ENCODE data around the gene MFAP1. TPM values are rescaled to one million over a fixed set of nuclear protein-coding genes. Genes with fewer than 3 reads are reported as not detected.

Gene MFAP1
- total RNA-seq, 1 donor from 2014 or later = 37.4 TPM

GRCh38 chr15:43775411-43775965 is 49.0 kb downstream of the MFAP1 start:
- no peak for DNase-seq (ENCODE audit: extremely low spot score, unreplicated experiment)
- peak overlapping the region; percentile 87 for H3K27ac Mint-ChIP-seq
- TF ChIP-seq, protein P1, sequence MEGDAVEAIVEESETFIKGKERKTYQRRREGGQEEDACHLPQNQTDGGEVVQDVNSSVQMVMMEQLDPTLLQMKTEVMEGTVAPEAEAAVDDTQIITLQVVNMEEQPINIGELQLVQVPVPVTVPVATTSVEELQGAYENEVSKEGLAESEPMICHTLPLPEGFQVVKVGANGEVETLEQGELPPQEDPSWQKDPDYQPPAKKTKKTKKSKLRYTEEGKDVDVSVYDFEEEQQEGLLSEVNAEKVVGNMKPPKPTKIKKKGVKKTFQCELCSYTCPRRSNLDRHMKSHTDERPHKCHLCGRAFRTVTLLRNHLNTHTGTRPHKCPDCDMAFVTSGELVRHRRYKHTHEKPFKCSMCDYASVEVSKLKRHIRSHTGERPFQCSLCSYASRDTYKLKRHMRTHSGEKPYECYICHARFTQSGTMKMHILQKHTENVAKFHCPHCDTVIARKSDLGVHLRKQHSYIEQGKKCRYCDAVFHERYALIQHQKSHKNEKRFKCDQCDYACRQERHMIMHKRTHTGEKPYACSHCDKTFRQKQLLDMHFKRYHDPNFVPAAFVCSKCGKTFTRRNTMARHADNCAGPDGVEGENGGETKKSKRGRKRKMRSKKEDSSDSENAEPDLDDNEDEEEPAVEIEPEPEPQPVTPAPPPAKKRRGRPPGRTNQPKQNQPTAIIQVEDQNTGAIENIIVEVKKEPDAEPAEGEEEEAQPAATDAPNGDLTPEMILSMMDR (conservative IDR thresholded peaks at IDR 0.05) = peak; percentile 50
- H3K27me3 Mint-ChIP-seq = no peaks in the 10 kb centered on the region
- H3K4me1 Mint-ChIP-seq (ENCODE audit: unreplicated experiment) = peaks cover 14% of the 10 kb centered on the region
- peak overlapping the region; percentile 90 for H3K4me3 Mint-ChIP-seq
- peaks cover 20% of the 10 kb centered on the region for H3K36me3 Mint-ChIP-seq
- no peaks in the 10 kb centered on the region for H3K9me3 Mint-ChIP-seq

GRCh38 chr15:43774062-43774461 is 50.4 kb downstream of the MFAP1 start:
- TF ChIP-seq, protein P1 (conservative IDR thresholded peaks at IDR 0.05) = no peak
- DNase-seq (ENCODE audit: extremely low spot score, unreplicated experiment) = no peak
- Mint-ChIP-seq H3K4me1 (ENCODE audit: unreplicated experiment) (peaks cover 14% of the 10 kb centered on the region), H3K4me3 (no peak overlapping the region), H3K27me3 (no peaks in the 10 kb centered on the region), H3K9me3 (no peaks in the 10 kb centered on the region), H3K36me3 (peaks cover 30% of the 10 kb centered on the region), H3K27ac (peak overlapping the region; percentile 69)

DNA sequence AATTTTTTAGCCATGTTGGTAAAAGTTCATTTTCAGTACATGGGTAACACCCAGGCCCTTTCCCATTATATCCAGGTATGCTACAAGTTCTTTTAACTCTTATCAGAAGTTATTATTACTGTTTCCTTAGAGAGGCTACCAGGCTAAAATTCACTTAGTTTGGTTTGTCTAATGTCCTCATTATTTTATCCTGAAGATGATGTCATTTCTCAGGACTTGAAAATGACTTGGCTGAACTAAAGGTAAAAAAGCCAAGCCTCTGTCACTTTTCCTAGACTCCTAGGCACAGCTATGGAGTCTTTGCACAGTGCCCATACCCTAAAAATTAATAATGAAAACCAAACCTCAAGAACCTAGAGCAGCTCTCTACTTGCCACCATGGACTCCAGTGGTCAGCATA is 51.9 kb downstream of the MFAP1 start:
- H3K9me3 Mint-ChIP-seq = no peaks in the 10 kb centered on the region
- H3K27me3 Mint-ChIP-seq = no peaks in the 10 kb centered on the region
- H3K4me3 Mint-ChIP-seq = no peak overlapping the region
- H3K27ac Mint-ChIP-seq = peak overlapping the region; percentile 99
- no peak for DNase-seq (ENCODE audit: extremely low spot score, unreplicated experiment)
- peaks cover 13% of the 10 kb centered on the region for H3K4me1 Mint-ChIP-seq (ENCODE audit: unreplicated experiment)
- peaks cover 40% of the 10 kb centered on the region for H3K36me3 Mint-ChIP-seq
- TF ChIP-seq, protein P1 (conservative IDR thresholded peaks at IDR 0.05) = no peak

DNA sequence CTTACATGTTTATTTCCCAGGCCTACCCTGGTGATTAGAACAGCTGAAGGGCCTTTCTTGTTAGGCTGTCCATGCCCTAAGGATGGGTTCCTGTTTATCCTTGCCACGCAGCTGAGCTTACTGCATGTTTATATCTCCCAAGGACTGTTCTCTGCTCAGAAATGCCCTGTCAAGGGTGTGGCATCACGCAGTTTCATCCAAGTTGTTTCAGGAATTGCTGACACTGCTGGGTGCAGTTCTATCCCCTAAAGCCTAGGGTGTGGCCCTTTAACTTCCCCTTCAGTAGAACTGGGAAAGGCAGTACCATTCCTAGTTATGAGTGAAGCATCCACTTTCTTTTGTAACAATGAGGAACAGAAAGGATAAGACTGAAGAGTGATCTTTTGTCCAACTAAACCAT is 52.7 kb downstream of the MFAP1 start:
- no peaks in the 10 kb centered on the region for H3K27me3 Mint-ChIP-seq
- peak overlapping the region; percentile 99 for H3K27ac Mint-ChIP-seq
- H3K9me3 Mint-ChIP-seq = no peaks in the 10 kb centered on the region
- DNase-seq (ENCODE audit: extremely low spot score, unreplicated experiment) = no peak
- H3K4me3 Mint-ChIP-seq = peak overlapping the region; percentile 74
- H3K4me1 Mint-ChIP-seq (ENCODE audit: unreplicated experiment) = peaks cover 11% of the 10 kb centered on the region
- TF ChIP-seq, protein P1 (conservative IDR thresholded peaks at IDR 0.05) = no peak
- peaks cover 40% of the 10 kb centered on the region for H3K36me3 Mint-ChIP-seq

GRCh38 chr15:43769584-43770228 is 54.8 kb downstream of the MFAP1 start:
- TF ChIP-seq, protein P1 (conservative IDR thresholded peaks at IDR 0.05) = peak; percentile 86
- DNase-seq (ENCODE audit: extremely low spot score, unreplicated experiment) = no peak
- peak overlapping the region; percentile 80 for H3K27ac Mint-ChIP-seq
- no peaks in the 10 kb centered on the region for H3K9me3 Mint-ChIP-seq
- no peak overlapping the region for H3K4me3 Mint-ChIP-seq
- peaks cover 46% of the 10 kb centered on the region for H3K36me3 Mint-ChIP-seq
- H3K27me3 Mint-ChIP-seq = no peaks in the 10 kb centered on the region
- H3K4me1 Mint-ChIP-seq (ENCODE audit: unreplicated experiment) = peaks cover 4% of the 10 kb centered on the region
